GM12872 (cell line): ENCODE data around the gene SRPX.

ENCODE experiments used
- TF ChIP-seq, protein P1 (sequence below): IDR thresholded peaks from 3 replicates; pipeline ENCODE4 v1.5.1; 2011; ENCODE audit warnings: low read depth, mild to moderate bottlenecking, low read length, moderate library complexity; ENCODE audit not compliant: insufficient read depth

SRPX gene

DNA sequence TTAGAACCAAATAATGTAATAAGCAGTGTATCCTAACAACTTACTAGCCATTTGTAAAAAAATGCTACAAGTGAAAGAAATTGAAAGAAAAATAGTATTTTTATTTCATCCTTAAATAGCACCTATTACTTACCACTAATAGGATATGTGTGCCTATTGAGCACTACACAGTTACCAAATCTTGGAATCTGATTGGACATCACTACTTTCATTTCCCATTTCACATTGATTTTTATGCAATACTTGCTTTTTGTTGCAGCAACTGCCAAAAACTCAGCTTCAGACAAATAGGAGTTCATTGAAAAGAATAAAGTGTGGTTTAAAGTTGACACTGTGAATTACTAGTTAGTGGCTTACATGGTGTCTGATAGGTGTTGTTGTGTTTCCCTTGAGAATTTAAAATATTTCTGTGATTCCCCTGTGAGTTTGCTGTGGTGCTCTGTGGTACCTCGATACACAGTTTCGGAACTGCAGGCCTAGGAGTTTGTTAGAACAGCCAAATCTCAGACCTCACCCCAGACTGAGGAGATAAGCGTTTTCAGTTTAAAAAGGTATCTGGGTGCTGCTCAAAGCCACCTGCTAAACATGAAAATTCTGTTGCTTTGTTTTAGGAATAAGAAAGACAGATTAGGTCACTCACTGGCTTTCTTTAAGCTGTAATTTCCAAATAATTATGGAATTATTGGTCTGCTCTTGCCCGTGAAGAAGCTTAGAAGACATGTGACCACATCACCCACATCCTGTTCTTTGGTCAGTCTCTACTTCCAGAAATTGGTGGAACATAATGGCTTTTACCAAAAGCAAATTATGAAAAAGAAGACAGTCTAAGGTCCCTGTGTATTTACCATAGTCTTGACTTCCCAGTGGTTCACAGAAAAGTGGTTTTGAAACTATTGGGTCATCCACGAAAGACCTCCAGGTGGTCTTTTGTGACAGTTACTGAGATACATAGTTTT, 116.5 kb downstream of the SRPX start:
- TF ChIP-seq, protein P1, sequence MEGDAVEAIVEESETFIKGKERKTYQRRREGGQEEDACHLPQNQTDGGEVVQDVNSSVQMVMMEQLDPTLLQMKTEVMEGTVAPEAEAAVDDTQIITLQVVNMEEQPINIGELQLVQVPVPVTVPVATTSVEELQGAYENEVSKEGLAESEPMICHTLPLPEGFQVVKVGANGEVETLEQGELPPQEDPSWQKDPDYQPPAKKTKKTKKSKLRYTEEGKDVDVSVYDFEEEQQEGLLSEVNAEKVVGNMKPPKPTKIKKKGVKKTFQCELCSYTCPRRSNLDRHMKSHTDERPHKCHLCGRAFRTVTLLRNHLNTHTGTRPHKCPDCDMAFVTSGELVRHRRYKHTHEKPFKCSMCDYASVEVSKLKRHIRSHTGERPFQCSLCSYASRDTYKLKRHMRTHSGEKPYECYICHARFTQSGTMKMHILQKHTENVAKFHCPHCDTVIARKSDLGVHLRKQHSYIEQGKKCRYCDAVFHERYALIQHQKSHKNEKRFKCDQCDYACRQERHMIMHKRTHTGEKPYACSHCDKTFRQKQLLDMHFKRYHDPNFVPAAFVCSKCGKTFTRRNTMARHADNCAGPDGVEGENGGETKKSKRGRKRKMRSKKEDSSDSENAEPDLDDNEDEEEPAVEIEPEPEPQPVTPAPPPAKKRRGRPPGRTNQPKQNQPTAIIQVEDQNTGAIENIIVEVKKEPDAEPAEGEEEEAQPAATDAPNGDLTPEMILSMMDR: no peak

DNA sequence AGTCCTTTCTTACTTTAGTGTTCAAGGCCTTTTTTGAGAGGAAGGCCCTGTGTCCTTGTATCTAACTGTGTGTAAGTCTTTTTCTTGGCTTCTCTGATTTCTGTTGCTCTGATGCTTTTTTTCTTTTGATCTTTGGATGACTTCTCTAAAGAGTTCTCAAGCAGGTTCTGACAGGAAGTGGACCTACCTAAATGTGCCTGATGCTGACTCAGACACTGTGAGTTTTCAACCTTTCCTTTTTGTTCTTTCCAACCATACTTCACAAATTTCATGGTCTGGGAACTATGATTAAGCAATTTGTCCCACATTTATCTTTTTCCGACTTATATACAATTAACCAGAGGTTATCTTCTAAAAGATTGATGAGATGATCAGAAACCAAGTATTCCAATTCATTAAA, 117.8 kb downstream of the SRPX start:
- TF ChIP-seq, protein P1: no peak

DNA sequence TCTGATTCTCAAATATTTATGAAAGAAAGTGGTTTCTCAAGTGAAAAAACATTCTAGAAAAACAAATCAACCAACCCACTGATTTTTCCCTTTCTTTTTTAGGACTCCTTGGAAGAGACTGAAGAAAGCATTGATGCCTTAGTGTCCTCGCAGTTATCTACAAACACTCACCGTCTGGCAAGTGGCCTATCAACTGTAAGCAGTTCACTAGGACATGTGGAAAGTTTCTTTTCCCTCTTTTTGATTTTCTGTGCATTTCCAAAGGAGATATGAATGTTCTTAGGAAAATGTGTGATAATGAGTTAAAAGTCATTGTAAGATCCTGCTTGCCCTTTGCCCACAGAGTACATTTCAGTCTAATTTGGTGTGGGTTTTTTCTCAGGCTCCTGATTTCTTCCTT, 118.4 kb downstream of the SRPX start:
- TF ChIP-seq, protein P1: no peak

DNA sequence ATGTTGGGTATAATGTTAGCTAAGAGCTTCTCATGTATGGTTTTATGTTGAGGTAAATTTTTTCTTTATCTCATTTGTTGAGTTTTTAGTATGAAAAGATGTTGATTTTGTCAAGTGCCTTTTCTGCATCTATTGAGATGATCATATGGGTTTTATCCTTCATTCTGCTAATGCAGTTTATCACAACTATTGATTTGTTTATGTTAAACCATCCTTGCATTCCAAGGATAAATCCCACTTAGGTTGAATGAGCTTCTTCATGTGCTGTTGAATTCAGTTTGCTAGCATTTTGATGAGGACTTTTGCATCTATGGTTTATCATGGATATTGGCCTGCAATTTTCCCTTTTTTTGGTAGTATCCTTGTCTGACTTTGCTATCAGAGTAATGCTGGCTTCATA, 121.0 kb downstream of the SRPX start:
- TF ChIP-seq, protein P1: no peak
